Neural cell (in vitro differentiated cells): Measurements from ENCODE around the gene PITPNB. TPM values are rescaled to one million over a fixed set of nuclear protein-coding genes. Genes with fewer than 3 reads are reported as not detected.

Experiments used
- H2AFZ ChIP-seq: fragments of 200-600, 300-800 bp; sonication (generic), shearing (Covaris generic); 2 replicates; pipeline ENCODE4 v1.6.0; 2014; ENCODE audit warnings: low read depth, mild to moderate bottlenecking, antibody characterized with exemption, low read length, moderate library complexity
- H3F3A ChIP-seq: fragments of 200-600 bp; shearing (Covaris generic); 2 replicates; pipeline ENCODE4 v1.6.1; 2016; ENCODE audit warnings: mild to moderate bottlenecking, moderate library complexity, mixed read lengths, antibody characterized with exemption, low read length; ENCODE audit not compliant: insufficient read depth, poor library complexity, severe bottlenecking
- H3K27ac ChIP-seq: fragments of 200-600, 300-800 bp; sonication (generic), shearing (Covaris generic); 2 replicates; pipeline ENCODE4 v1.5.1; 2014; ENCODE audit warnings: mild to moderate bottlenecking, low read length, moderate library complexity
- H3K27me3 ChIP-seq: fragments of 300-800, 200-600 bp; sonication (generic), shearing (Covaris generic); 2 replicates; pipeline ENCODE4 v1.6.0; 2014; ENCODE audit warnings: mild to moderate bottlenecking, low read depth, low read length, moderate library complexity; ENCODE audit not compliant: insufficient read depth
- H3K36me3 ChIP-seq: fragments of 300-800, 200-600 bp; sonication (generic), shearing (Covaris generic); 2 replicates; pipeline ENCODE4 v1.5.1; 2014; ENCODE audit warnings: mild to moderate bottlenecking, antibody characterized with exemption, low read length, moderate library complexity; ENCODE audit not compliant: insufficient read depth
- H3K4me2 ChIP-seq: fragments of 300-800, 200-600 bp; sonication (generic), shearing (Covaris generic); 2 replicates; pipeline ENCODE4 v1.6.0; 2014; ENCODE audit warnings: mild to moderate bottlenecking, low read length
- H3K4me3 ChIP-seq: fragments of 300-800, 200-600 bp; sonication (generic), shearing (Covaris generic); 2 replicates; pipeline ENCODE4 v1.5.1; 2014; ENCODE audit warnings: mild to moderate bottlenecking, low read length, moderate library complexity
- H3K79me2 ChIP-seq: fragments of 200-600 bp; shearing (Covaris generic); replicated peaks from 2 replicates; pipeline ENCODE4 v1.6.0; 2014; ENCODE audit warnings: mild to moderate bottlenecking, low read length, moderate library complexity; ENCODE audit not compliant: insufficient read depth
- H3K9ac ChIP-seq: fragments of 300-800, 200-600 bp; sonication (generic), shearing (Covaris generic); 2 replicates; pipeline ENCODE4 v1.6.1; 2016; ENCODE audit warnings: mild to moderate bottlenecking, low read length, mixed read lengths
- H3K9me2 ChIP-seq: fragments of 200-600 bp; shearing (Covaris generic); 2 replicates; pipeline ENCODE4 v1.6.1; 2016; ENCODE audit warnings: mild to moderate bottlenecking, low read length, mixed read lengths; ENCODE audit not compliant: insufficient read depth
- H3K9me3 ChIP-seq: fragments of 200-600, 300-800 bp; sonication (generic), shearing (Covaris generic); 2 replicates; pipeline ENCODE4 v1.6.1; 2016; ENCODE audit warnings: mild to moderate bottlenecking, mixed run types, low read length, moderate library complexity, mixed read lengths
- H4K20me1 ChIP-seq: fragments of 200-600 bp; shearing (Covaris generic); 2 replicates; pipeline ENCODE4 v1.6.1; 2016; ENCODE audit warnings: mild to moderate bottlenecking, mixed run types; ENCODE audit not compliant: insufficient read depth
- EP300 ChIP-seq: fragments of 450-650 bp; conservative IDR thresholded peaks from 2 replicates; pipeline ENCODE4 v1.6.1; 2014; ENCODE audit warnings: antibody characterized with exemption, mild to moderate bottlenecking, moderate library complexity; ENCODE audit not compliant: poor library complexity, severe bottlenecking
- EZH2 ChIP-seq: fragments of 200-600, 300-800 bp; shearing (Covaris generic), sonication (generic); IDR thresholded peaks from 2 replicates; pipeline ENCODE4 v1.6.1; 2014; ENCODE audit warnings: antibody characterized with exemption, low read length, borderline replicate concordance, mild to moderate bottlenecking; ENCODE audit not compliant: insufficient read depth, poor library complexity, severe bottlenecking
- MXI1 ChIP-seq: fragments of 450-650 bp; conservative IDR thresholded peaks from 2 replicates; pipeline ENCODE4 v1.6.1; 2014; ENCODE audit warnings: antibody characterized with exemption, mild to moderate bottlenecking; ENCODE audit not compliant: poor library complexity, severe bottlenecking
- POLR2AphosphoS5 ChIP-seq: IDR thresholded peaks from 2 replicates; pipeline ENCODE4 v1.6.1; 2012
- RAD21 ChIP-seq: fragments of 450-650 bp; conservative IDR thresholded peaks from 2 replicates; pipeline ENCODE4 v1.6.1; 2014; ENCODE audit warnings: antibody characterized with exemption, mild to moderate bottlenecking, moderate library complexity
- REST ChIP-seq: IDR thresholded peaks from 2 replicates; pipeline ENCODE4 v1.6.1; 2012; ENCODE audit warnings: borderline replicate concordance
- SMC3 ChIP-seq: fragments of 450-650 bp; conservative IDR thresholded peaks from 2 replicates; pipeline ENCODE4 v1.6.1; 2014; ENCODE audit warnings: antibody characterized with exemption, mild to moderate bottlenecking, moderate library complexity; ENCODE audit not compliant: poor library complexity
- TAF1 ChIP-seq: IDR thresholded peaks from 2 replicates; pipeline ENCODE4 v1.6.1; 2012; ENCODE audit warnings: low read depth
- polyA plus RNA-seq: library from polyadenylated mRNA; depleted of rRNA; stranded (reverse); fragments of >200 nt; gene quantifications from 2 replicates; pipeline ENCODE4 v1.2.3, GENCODE V29; 2014
- TF ChIP-seq, protein P1 (sequence below): fragments of 450-650 bp; IDR thresholded peaks from 2 replicates; pipeline ENCODE4 v1.5.1; 2014; ENCODE audit warnings: antibody characterized with exemption, mild to moderate bottlenecking, moderate library complexity; ENCODE audit not compliant: poor library complexity, severe bottlenecking

Gene PITPNB
- polyA plus RNA-seq, 1 donor from 2014 or later: 44.8 TPM

GRCh38 chr22:27941143-27941542 is 22.1 kb upstream of the PITPNB start:
- no peaks in the 10 kb centered on the region for H4K20me1 ChIP-seq
- H3K79me2 ChIP-seq: no peaks in the 10 kb centered on the region
- H3K9ac ChIP-seq: no peak overlapping the region
- TF ChIP-seq EP300: no peak
- no peak for TF ChIP-seq RAD21
- TF ChIP-seq TAF1: no peak
- no peak for TF ChIP-seq REST
- no peak for TF ChIP-seq POLR2AphosphoS5
- TF ChIP-seq, protein P1, sequence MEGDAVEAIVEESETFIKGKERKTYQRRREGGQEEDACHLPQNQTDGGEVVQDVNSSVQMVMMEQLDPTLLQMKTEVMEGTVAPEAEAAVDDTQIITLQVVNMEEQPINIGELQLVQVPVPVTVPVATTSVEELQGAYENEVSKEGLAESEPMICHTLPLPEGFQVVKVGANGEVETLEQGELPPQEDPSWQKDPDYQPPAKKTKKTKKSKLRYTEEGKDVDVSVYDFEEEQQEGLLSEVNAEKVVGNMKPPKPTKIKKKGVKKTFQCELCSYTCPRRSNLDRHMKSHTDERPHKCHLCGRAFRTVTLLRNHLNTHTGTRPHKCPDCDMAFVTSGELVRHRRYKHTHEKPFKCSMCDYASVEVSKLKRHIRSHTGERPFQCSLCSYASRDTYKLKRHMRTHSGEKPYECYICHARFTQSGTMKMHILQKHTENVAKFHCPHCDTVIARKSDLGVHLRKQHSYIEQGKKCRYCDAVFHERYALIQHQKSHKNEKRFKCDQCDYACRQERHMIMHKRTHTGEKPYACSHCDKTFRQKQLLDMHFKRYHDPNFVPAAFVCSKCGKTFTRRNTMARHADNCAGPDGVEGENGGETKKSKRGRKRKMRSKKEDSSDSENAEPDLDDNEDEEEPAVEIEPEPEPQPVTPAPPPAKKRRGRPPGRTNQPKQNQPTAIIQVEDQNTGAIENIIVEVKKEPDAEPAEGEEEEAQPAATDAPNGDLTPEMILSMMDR: no peak
- no peak for TF ChIP-seq SMC3
- TF ChIP-seq MXI1: no peak
- no peak for TF ChIP-seq EZH2
- H3K27ac ChIP-seq: no peak overlapping the region
- H3K9me3 ChIP-seq: no peaks in the 10 kb centered on the region
- no peak overlapping the region for H2AFZ ChIP-seq
- no peaks in the 10 kb centered on the region for H3K27me3 ChIP-seq
- no peak overlapping the region for H3K4me3 ChIP-seq
- H3F3A ChIP-seq: no peaks in the 10 kb centered on the region
- no peaks in the 10 kb centered on the region for H3K36me3 ChIP-seq
- H3K9me2 ChIP-seq: no peaks in the 10 kb centered on the region
- no peak overlapping the region for H3K4me2 ChIP-seq

DNA sequence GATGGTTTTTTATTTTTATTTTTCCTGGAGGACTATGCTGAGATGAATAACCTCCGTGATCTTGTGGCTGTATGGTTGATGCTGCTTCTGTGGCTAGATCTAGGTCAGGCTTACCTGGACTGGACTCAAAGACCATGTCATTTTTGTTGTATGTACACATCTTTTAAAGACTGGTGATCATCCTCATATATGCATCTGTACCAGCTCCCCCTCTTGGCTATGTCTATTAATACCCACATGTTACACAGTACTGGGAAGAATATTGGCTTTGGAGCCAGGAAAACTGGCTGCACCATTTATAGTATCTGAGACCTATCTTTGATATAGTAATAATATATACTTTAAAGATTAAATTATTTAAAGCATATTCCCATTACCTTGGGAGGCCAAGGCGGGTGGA is 18.4 kb upstream of the PITPNB start:
- Histone ChIP-seq H3K79me2 (no peaks in the 10 kb centered on the region), H3K36me3 (no peaks in the 10 kb centered on the region), H3K9me2 (no peaks in the 10 kb centered on the region), H3K4me2 (no peak overlapping the region), H3K4me3 (no peak overlapping the region), H3K9me3 (no peaks in the 10 kb centered on the region), H4K20me1 (no peaks in the 10 kb centered on the region), H3K27ac (no peak overlapping the region), H3K27me3 (no peaks in the 10 kb centered on the region), H2AFZ (no peak overlapping the region), H3F3A (no peaks in the 10 kb centered on the region), H3K9ac (no peak overlapping the region)
- TF ChIP-seq, protein P1: no peak
- TF ChIP-seq REST (no peak), RAD21 (no peak), POLR2AphosphoS5 (no peak), EP300 (no peak), EZH2 (no peak), MXI1 (no peak), TAF1 (no peak), SMC3 (no peak)
